Stimulated activated CD4-positive, alpha-beta T cell treated with anti-CD3 and anti-CD28 coated beads, Interleukin-12 subunit alpha, Interleukin-12 subunit beta, amount 100 ng/mL, for 24 hours (primary cell): ENCODE results near the gene AHCY.
"Not testable (repeated sequence)": the region's sequence is repeated elsewhere in the genome, so short reads cannot be mapped to it uniquely, and the experiment has no call there.

Source experiments
- DNase-seq, 2 experiments: peaks; one replicate each; pipeline ENCODE4 v3.0.0-alpha.2; 2020; ENCODE audit warnings: low read depth in 2 of 2

The AHCY gene

DNA sequence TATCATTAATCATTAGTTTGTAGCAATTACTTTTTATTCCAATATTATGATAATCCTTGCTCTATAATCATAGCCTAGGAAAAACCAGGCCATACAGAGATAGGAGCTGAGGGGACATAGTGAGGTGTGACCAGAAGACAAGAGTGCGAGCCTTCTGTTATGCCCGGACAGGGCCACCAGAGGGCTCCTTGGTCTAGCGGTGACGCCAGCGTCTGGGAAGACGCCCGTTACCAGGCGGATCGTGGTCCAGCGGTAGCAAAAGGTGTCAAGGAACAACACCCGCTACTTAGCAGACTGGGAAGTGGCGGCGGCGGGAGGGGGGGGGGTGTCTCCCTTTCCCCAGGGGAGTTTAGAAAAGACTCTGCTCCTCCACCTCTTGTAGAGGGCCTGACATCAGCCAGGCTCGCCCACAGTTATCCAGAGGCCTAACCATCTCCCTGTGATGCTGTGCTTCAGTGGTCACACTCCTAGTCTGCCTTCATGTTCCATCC, 4.8 kb downstream of the AHCY start:
- not testable (repeated sequence) for DNase-seq

DNA sequence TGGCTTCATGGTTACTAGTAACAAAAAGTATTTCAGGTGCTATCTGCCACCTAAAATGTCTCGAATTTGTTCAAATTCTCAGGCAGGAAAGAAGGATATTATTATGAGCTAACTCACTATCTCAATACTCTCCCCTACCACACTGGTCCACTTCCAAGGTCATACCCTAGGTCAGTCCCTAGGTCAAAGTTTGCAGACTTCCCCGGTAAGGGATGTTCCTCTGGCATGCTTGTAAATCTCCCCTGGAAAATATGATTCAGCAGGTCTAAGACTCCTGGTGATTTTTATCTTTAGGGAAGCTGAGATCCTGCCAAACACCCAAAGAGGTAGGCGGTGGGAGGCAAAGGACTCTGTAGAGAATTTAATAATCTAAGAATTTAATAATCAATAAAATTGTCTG, 6.7 kb downstream of the AHCY start:
- no peak for DNase-seq

DNA sequence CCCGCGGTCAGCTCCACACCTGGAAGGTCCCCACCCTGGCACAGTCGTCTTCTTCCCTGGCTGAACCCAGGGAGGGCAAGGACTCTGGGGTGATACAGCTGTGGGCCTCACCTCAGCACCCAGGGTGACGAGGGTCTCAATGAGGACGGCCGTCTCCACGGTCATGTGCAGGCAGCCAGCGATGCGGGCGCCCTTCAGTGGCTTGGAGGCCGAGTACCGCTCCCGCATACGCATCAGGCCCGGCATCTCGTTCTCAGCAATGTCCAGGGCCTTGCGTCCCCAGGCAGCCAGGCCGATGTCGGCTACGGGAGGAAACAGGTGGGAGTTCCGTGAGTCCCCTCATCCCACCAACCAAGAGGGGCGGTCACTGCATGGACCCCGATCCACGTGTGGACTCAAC, 7.9 kb downstream of the AHCY start:
- no peak for DNase-seq

DNA sequence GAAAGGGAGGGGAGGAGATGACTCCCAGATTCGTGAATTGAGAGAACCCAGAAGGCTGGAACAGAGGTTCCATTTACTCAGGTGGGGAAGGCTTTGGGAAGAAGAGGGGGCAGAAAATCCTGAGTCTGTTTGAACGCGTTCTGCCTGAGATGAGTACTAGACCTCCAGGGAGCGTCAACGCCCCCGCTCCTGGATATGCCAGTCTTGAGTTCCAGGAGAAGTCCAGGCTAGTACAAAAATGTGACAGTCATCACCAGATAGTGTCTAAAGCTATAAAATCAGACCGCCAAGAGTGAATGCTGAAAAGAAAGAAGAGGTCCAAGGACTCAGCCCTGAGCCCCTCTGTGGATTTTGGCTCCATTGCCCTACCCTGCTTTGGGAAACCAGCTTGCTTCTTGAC, 8.6 kb downstream of the AHCY start:
- no peak for DNase-seq

DNA sequence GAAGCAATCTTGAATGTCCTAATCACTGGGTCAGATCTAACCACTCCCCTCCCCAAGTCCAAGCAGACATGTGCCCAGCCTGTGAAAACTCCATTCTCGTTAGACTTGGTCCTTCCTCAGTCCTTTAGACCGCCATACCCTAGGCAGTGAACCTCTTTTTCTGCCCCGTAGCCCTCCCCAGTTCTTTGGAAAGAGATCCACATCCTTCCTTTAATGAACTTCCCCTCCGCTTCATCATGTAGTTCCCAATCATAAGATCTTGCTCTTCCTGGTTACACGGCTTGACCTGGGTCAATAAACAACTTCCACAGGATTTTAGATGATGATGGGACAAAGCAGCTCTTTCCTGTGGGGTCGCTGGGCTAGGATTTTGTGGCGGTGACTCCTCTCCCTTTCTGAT, 9.6 kb downstream of the AHCY start:
- no peak for DNase-seq

DNA sequence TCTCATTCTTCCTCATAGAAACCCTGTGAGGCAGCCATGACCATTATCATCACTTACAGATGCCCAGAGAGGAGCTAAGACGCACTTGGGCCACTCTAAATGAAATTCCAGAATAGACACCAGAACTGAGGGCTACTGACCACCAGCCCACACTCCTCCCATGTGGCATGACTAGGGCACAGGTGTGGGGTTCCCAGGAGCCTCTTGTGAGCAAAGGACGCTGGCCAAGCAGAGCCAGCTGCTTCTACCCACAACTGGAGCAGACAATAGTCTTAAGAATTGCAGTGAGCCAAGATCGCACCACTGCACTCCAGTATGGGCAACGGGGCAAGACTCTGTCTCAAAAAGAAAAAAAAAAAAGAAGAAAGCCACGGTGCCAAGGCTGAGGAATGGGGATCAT, 10.0 kb downstream of the AHCY start:
- no peak for DNase-seq

DNA sequence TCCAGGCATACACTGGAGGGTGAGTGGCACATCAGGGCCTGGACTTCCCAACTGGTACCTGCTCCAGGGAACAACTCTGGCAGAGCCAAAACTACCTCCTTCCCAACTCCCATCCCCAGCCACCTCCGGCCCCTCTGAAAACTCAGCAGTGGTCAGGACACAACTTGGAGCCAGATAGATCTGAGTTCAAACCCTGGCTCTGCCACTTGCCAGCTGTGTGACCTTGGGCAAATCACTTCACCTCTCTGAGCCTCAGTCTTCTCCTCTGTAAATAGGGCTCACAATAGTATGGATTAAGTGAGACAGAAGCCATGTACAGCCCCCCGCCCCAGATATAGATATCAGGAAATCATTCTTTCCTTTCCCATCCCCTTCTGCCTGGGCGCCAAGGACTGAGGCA, 10.7 kb downstream of the AHCY start:
- no peak for DNase-seq

- no peak for DNase-seq
Measured at GRCh38 chr20:34290471-34290870, 12.7 kb downstream of the AHCY start.

DNA sequence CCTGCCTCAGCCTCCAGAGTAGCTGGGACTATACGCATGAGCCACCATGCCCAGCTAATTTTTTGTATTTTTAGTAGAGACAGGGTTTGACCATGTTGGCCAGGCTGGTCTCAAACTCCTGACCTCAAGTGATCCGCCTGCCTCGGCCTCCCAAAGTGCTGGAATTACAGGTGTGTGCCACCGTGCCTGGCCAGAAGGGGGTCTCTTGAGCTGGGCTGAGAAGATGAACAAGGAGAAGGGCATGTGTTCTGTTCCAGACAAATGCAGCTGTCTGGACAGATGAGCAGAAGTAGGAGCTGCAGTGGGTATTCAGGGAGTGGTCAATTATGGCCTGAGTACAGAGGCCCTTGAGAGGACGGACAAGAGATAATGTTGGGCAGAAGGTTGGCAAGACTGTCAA, 15.7 kb downstream of the AHCY start:
- not testable (repeated sequence) for DNase-seq

GRCh38 chr20:34285450-34285849, 17.7 kb downstream of the AHCY start:
- DNase-seq: no peak

DNA sequence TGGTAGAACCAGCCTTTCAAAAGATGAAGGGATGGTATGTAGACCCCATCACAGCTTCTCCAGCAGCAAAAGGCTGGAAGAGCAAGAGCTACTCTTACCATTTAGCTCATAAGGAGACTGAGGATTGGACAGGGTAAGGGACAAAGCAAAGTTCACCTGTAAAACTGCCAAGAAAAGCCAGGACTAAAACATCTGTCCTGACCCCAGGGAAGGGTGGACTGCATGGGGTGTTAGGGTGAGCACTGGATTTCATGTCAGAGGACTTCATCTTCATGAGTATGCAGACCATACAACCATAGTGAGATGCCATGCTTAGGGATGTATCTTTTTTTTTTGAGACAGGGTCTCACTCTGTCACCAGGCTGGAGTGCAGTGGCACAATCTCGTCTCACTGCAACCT, 19.3 kb downstream of the AHCY start:
- no peak for DNase-seq

- no peak for DNase-seq
Measured at GRCh38 chr20:34282041-34282440, 21.1 kb downstream of the AHCY start.

GRCh38 chr20:34281177-34281576, 22.0 kb downstream of the AHCY start:
- no peak for DNase-seq

GRCh38 chr20:34274694-34275093, 28.5 kb downstream of the AHCY start:
- no peak for DNase-seq

GRCh38 chr20:34271956-34272355, 31.2 kb downstream of the AHCY start:
- no peak for DNase-seq

DNA sequence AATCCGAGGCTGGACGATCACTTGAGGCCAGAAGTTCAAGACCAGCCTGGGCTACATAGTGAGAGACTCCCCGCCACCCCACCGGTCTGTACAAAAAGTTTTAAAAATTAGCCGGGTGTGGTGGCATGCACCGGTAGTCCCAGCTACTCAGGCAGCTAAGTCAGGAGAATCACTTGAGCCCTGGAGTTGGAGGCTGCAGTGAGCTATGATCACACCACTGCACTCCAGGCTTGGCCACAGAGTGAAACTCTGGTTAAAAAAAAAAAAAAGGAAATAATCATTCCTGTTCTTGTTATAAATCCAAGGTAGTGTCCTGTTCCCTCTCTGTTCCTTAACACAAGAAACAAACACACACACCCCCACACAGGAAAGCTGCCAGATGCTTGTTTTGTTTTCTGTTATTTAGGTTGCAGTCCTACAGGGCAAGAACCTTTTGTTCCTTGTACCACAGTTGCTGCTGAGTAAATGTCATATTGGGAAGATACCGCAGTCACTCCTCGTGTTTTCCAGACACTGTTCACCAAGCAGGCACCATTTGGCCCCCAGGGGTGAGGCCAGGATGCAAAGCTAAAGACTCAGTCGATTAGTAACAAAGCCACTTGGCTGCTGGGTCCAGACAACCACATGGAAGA, 33.0 kb downstream of the AHCY start:
- no peak for DNase-seq

DNA sequence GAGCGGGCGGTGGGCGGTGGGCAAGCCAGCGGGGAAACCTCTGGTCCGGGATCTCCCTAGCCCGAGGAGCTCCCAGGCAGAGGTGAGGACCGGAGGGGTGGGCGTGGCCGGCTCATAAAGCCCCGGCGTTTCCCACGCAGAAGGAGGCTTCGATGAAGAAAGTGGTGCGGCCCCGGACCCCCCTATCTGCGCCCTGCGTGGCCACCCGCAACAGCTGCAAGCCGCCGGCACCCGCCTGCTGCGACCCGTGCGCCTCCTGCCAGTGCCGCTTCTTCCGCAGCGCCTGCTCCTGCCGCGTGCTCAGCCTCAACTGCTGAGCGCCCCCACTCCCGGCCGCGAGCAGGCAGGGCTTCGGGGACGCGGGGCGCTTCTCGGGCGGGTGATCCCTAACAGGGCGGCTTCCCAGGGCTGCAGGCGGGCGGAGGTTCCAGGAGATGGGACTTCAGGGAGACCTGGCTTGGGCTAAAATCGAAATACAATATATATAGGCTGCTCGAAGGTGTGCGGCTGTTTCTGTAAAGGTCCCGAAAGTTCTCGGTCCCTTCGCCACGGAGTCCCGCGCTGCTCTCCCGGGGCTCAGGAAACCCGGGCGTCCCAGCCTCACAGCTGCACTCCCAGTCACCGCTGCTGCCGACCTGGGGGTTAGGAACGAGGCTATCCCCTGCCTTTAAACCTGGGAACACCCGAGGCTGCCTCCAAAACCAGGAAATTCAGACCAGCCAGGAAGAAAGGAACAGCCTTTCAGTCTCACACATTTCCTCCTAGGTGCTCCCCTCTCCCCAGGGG, 34.1 kb downstream of the AHCY start:
- DNase-seq: peak in 1 of 2 experiments; percentile 3

- DNase-seq: no peak
Measured at GRCh38 chr20:34268145-34268544, 35.0 kb downstream of the AHCY start.

DNA sequence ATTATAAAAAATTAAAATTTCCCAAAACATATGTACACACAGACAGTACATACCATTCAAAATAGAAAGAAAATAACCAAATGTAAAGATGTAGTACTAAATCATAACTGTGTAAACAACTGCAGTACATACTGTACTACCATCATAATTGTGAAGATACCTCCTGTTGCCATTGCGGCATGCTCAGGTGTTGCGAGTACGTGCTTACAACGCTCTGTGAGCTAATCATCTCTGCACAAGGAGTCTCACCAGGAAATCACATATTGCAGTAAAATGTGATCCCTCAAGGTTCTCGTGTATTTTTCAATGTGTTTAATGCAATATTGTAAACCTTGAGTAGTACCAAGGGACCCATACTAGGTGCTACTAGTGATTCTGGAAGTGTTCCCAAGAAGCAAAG, 39.0 kb downstream of the AHCY start:
- DNase-seq: no peak

DNA sequence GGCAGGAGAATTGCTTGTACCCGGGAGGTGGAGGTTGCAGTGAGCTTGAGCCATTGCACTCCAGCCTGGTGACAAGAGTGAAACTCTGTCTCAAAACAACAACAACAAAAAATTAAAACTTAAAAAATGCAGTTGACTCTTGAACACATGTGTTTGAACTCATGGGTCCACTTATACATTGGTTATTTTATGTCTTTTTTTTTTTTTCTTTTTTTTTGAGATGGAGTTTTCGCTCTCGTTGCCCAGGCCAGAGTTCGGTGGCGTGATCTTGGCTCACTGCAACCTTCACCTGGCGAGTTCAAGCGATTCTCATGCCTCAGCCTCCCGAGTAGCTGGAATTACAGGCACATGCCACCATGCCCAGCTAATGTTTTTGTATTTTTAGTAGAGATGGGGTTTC, 39.7 kb downstream of the AHCY start:
- DNase-seq: not testable (repeated sequence)

GRCh38 chr20:34262488-34263288, 40.5 kb downstream of the AHCY start:
- no peak for DNase-seq

DNA sequence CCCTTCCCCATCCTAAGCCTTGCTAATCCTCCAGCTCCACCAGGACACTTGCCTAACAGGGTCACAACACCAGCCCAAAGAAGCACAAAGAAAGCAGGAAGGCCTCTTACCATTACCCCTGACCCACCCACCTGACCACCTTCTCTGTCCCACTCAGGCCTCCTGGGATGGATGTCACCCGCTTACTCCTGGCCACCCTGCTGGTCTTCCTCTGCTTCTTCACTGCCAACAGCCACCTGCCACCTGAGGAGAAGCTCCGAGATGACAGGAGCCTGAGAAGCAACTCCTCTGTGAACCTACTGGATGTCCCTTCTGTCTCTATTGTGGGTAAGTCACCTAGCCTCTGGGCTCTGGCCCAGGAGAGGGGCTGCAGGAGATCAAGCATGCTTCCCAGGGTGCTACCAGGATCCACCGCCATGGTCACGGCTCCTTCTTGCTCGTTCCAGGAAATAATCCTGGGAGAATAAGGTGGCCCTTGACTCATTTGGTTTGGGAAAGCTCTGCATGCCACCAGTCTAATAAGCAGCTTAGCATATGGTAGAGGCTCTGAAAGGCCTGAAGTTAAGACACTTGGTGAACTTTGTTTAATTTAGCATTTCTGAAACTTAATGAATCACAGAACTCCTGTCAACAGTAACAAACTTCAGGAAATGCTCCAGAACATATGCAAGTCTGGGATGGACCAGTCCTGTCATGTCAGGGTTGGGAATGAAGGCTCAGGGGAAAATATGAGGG, 42.8 kb downstream of the AHCY start:
- no peak for DNase-seq
